Mucosa of rectum (tissue), 2 donors: Measurements from ENCODE around the gene PHOX2B.
"Not testable (repeated sequence)": the region's sequence is repeated elsewhere in the genome, so short reads cannot be mapped to it uniquely, and the experiment has no call there.

Source experiments
- H3K27ac ChIP-seq, 2 donors: one replicate each; pipeline ENCODE4 v1.7.0; 2013; ENCODE audit warnings: inconsistent platforms in 2 of 2, low read depth in 2 of 2, low read length in 2 of 2
- H3K27me3 ChIP-seq, 2 donors: one replicate each; pipeline ENCODE4 v1.7.0; 2013; ENCODE audit warnings: low read length in 2 of 2; ENCODE audit not compliant: control insufficient read depth in 2 of 2, insufficient read depth in 2 of 2
- H3K36me3 ChIP-seq, 2 donors: one replicate each; pipeline ENCODE4 v1.7.0; 2013; ENCODE audit warnings: low read length in 2 of 2; ENCODE audit not compliant: control insufficient read depth in 2 of 2, insufficient read depth in 2 of 2
- H3K4me1 ChIP-seq, 2 donors: one replicate each; pipeline ENCODE4 v1.7.0; 2013; ENCODE audit warnings: low read length in 2 of 2, mild to moderate bottlenecking in 1 of 2; ENCODE audit not compliant: control insufficient read depth in 2 of 2, insufficient read depth in 2 of 2
- H3K4me3 ChIP-seq, 2 donors: one replicate each; pipeline ENCODE4 v1.7.0; 2013; ENCODE audit warnings: low read length in 2 of 2
- H3K9ac ChIP-seq, 2 donors: one replicate each; pipeline ENCODE4 v1.7.0; 2013; ENCODE audit warnings: low read length in 2 of 2, low read depth in 1 of 2, mild to moderate bottlenecking in 1 of 2
- H3K9me3 ChIP-seq, 2 donors: one replicate each; pipeline ENCODE4 v1.7.0; 2013; ENCODE audit warnings: low read length in 2 of 2; ENCODE audit not compliant: control insufficient read depth in 2 of 2
- donor health status: healthy.
- donor health status: Normal muscosa, but diverticular disease.

Gene PHOX2B

DNA sequence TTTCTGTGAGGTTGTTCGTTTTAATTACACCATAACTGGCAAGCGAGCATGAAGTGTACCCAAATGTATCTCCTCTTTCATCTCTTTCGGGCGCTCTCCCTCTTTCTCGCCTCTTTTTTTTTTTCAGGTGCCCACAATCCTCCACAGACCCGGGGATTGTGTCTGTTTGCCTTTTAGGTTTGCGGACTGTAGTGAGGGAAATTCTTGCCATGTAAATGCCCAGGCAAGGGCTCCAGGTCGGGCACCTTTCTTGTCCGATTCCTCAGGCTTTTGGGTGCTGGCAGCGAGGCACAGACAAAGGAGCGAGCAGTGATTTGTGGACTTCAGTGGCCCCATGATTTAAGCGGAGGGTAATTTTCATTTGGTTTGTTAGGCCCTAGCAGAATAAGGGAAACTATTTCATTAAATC is 1.1 kb upstream of the PHOX2B start:
- Histone ChIP-seq H3K27me3 (peaks cover 53 to 73% of the 10 kb centered on the region in 2 donors), H3K4me3 (no peak overlapping the region), H3K9me3 (no peaks in the 10 kb centered on the region), H3K36me3 (no peaks in the 10 kb centered on the region), H3K4me1 (no peaks in the 10 kb centered on the region), H3K27ac (no peak overlapping the region), H3K9ac (no peak overlapping the region)

DNA sequence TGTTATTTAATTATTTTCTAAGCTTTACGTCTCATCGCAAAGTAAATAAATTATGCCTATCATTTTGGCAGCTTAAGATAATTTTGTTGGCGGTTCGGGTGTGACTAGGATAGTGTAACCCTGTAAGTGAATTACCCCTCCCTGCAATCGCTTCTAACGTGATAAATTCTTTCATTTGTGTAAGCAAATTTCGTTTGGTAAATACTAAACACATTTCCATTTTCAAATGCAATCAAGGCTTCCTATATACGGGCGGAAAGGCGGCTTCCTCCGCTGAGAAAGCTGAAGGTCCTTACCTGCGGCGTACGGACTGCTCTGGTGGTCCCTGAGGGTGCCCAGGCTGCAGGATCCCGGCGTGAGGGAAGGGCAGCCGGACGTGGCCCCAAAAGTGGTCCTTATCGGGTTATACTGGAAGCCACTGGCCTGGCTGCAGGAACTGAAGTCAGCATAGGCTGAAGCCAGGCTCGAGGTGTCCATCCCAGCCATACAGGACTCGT is 403 bp downstream of the PHOX2B start:
- H3K27me3 ChIP-seq: peaks cover 60 to 75% of the 10 kb centered on the region in 2 donors
- no peaks in the 10 kb centered on the region for H3K9me3 ChIP-seq
- H3K4me1 ChIP-seq: no peaks in the 10 kb centered on the region
- no peak overlapping the region for H3K27ac ChIP-seq
- H3K36me3 ChIP-seq: no peaks in the 10 kb centered on the region
- H3K9ac ChIP-seq: no peak overlapping the region
- no peak overlapping the region for H3K4me3 ChIP-seq

DNA sequence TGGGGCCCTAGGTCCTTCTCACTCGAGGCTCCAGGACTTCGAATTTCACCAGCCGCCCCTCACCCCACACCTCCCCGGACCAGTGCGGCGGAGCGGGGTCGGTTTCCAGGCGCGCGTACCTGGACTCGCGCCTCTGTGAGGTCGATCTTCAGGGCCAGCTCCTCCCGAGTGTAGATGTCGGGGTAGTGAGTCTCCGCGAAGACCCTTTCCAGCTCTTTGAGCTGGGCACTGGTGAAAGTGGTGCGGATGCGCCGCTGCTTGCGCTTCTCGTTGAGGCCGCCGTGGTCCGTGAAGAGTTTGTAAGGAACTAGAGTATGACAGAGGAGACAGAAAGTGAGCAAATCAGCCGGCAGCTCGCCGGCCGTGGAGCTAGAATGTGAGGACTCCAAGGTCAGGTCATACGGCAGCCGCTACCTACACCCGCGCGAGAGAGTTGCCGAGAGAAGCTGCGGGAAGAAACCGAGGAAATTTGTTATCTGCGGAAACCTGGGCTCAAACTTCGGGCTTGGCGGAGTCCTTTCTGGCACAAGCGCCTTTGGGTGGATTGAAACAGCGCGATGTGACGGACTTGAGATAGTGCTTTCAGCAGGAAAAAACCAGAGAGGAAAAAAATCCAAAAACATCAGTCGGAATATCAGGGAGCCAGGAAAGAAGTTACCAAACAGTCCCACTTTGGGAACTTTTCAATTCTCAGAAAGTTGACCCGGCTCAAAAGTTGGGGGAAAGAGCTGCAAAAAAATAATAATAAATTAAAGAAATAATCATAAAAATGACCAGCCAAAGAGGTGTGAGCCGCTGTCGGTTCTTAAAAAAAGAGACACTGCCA is 1.1 kb downstream of the PHOX2B start:
- H3K4me1 ChIP-seq: no peaks in the 10 kb centered on the region
- no peak overlapping the region for H3K27ac ChIP-seq
- H3K9me3 ChIP-seq: no peaks in the 10 kb centered on the region
- no peaks in the 10 kb centered on the region for H3K36me3 ChIP-seq
- no peak overlapping the region for H3K9ac ChIP-seq
- H3K27me3 ChIP-seq: peaks cover 59 to 73% of the 10 kb centered on the region in 2 donors
- H3K4me3 ChIP-seq: no peak overlapping the region

DNA sequence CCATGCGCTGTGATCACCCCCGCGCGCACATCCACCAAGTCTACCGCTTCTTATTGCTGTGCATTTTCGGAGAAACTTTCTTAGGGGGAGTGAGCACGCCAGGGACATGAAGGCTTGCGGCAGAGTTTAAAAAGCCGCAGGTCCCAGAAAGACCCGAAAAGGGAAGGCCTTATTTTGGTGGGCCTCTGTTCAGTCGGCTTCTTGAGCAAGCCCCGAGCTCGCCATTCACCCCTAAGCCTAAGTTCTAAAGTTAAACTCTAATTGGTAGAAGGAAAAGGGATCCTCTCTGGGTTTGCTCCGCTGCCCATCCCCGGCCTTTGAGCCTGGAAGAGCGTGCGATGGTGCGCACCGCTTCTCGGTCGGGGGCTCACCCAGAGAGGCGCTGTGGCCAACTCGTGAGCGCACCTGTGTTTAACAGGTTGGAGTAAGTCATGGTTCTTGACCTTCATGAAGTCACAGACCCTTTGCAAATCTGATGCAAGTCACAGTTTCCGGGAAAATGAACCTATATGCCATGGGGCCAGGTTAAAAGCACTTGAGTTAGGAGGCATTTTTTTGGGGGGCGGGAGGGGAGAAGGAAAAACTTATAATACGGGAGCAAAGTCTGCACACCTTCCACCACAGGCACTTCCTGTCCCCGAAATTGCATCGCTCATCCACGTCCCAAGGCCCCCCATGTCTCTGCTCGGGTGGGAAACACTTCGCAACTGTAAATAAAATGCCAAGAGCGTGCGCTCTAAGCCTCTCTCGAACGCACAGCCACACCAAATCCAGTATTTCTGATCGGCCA is 1.9 kb downstream of the PHOX2B start:
- H3K9me3 ChIP-seq: no peaks in the 10 kb centered on the region

DNA sequence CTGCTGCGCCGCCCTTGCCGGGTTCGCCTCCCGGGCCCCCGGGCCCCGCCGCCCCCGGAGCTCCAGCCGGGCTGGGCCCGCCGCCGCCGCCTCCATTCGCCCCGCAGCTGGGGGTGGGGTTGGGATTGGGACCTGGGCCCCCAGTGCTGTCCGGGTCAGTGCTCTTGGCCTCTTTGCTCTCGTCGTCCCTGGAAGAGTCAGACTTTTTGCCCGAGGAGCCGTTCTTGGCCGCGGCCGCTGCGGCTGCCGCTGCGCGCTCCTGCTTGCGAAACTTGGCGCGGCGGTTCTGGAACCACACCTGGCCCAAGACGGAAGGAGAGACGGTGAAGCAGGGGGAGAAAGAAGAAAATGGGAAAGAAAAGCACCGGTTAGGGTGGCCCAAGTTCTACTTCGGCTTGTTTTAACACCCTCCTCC is 2.5 kb downstream of the PHOX2B start:
- H3K4me3 ChIP-seq: no peak overlapping the region
- H3K27ac ChIP-seq: no peak overlapping the region
- no peaks in the 10 kb centered on the region for H3K4me1 ChIP-seq
- no peak overlapping the region for H3K9ac ChIP-seq
- H3K36me3 ChIP-seq: no peaks in the 10 kb centered on the region
- no peaks in the 10 kb centered on the region for H3K9me3 ChIP-seq
- H3K27me3 ChIP-seq: peaks cover 52 to 64% of the 10 kb centered on the region in 2 donors

More for the DNA sequence above, 1.9 kb downstream of the PHOX2B start:
- no peaks in the 10 kb centered on the region for H3K4me1 ChIP-seq
- H3K27ac ChIP-seq: no peak overlapping the region
- no peak overlapping the region for H3K4me3 ChIP-seq
- no peaks in the 10 kb centered on the region for H3K36me3 ChIP-seq
- peaks cover 58 to 69% of the 10 kb centered on the region in 2 donors for H3K27me3 ChIP-seq
- H3K9ac ChIP-seq: no peak overlapping the region

DNA sequence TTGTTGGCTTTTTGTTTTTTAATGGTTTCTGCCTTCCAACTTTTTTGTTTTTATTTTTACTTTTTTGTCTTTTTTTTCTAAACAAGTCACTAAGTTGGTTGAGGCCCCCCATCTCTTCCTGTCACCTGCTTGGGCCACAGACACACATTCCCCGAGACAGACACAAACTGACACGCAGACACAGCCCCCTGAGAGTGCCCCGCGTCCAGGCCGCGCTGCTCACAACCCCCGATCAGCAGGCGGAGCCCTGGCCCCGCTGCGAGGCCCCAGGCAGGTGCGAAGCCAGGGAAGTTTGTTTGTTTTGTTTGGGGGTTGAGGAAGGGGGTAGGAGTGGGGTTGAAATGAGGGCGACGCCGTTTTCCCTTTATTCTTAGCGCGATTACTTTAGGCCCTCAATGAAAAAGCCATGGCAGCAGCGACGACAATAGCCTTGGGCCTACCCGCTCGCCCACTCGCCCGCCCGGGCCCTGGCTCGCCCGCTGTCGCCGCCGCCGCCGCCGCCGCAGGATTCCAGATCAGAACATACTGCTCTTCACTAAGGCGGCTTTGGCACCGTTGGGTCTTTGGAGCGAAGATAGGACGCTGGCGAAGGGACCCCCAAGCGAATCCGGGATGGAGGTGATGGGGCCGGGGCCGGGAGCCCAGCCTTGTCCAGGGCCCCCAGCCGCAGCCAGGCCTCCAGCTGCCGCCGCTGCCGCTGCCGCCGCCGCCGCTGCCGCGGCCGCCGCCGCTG is 3.1 kb downstream of the PHOX2B start:
- Histone ChIP-seq H3K27me3 (peaks cover 46 to 58% of the 10 kb centered on the region in 2 donors), H3K36me3 (no peaks in the 10 kb centered on the region), H3K4me1 (no peaks in the 10 kb centered on the region), H3K9ac (no peak overlapping the region), H3K9me3 (no peaks in the 10 kb centered on the region), H3K27ac (no peak overlapping the region), H3K4me3 (no peak overlapping the region)

DNA sequence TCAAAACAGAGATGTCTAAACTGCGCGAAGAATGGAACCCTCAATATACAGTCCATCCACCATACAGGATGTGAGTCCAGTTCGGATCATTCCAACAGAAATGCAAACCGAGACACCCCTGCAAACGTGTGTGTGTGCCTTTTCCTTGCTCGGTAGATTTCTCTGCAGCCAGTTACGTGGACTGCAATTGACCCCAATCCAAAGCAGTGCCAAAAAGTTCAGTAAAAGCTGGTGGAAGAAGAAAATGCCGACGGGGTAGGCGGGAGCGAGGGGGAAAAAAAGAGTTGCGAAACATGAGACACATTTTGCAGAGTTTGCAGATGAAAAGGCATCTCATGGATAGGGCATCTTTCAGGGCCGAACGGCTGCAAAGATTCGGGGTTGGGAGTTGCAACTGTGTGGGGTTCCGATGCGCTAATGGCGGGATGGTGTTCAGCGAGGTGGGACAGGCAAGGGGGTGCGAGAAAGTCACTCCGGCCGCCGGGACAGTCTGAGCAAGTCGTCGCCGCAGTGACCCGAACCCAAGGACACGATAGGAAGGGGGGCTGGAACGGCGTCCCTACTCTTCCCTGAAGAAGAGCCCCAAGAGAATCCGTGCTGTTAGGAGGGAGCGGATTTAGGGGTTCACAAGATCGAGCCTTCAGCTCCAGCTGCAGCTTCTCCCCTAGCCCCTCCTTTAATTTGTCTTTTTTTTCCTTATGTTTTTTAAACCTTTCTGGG is 3.8 kb downstream of the PHOX2B start:
- H3K27me3 ChIP-seq: peaks cover 40 to 52% of the 10 kb centered on the region in 2 donors

DNA sequence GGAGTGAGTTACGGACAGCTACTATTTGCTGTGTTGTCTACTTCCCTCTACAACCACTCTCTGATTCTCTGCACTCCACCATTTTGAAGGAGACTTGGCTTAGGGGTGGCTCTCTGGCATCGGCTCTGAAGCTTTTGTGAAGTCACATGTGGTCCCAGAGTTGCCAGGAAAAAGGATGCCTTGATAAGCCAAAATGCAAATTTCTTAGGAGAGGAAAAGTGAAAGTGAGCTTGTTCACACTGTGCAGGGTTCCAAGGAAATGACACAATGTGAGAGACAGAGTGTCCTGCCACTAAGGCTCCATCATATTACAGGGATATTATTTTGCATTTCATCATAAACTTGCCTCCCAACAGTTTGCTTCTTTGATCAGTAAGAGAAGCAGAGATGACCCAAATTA is 7.2 kb downstream of the PHOX2B start:
- Histone ChIP-seq H3K9me3 (no peaks in the 10 kb centered on the region), H3K27me3 (peaks cover 21 to 30% of the 10 kb centered on the region in 2 donors), H3K4me3 (no peak overlapping the region), H3K27ac (no peak overlapping the region), H3K36me3 (no peaks in the 10 kb centered on the region), H3K9ac (no peak overlapping the region), H3K4me1 (no peaks in the 10 kb centered on the region)

More for the DNA sequence above, 3.8 kb downstream of the PHOX2B start:
- no peaks in the 10 kb centered on the region for H3K9me3 ChIP-seq
- no peak overlapping the region for H3K9ac ChIP-seq
- H3K4me1 ChIP-seq: no peaks in the 10 kb centered on the region
- H3K27ac ChIP-seq: no peak overlapping the region
- H3K36me3 ChIP-seq: no peaks in the 10 kb centered on the region
- H3K4me3 ChIP-seq: no peak overlapping the region

DNA sequence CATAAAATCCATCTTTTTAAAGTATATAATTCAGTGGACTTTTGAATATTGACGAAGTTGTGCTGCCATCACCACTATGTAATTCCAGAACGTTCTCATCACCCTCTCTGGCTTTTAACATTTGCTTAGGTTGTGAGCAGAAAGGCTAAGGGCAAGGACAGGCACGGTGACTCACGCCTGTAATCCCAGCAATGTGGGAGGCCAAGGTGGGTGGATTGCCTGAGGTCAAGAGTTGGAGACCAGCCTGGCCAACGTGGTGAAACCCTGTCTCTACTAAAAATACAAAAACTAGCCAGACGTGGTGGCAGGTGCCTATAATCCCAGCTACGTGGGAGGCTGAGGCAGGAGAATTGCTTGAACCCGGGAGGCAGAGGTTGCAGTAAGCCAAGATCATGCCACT is 11.0 kb downstream of the PHOX2B start:
- not testable (repeated sequence) for H3K9ac ChIP-seq, H3K27ac ChIP-seq, H3K9me3 ChIP-seq, H3K27me3 ChIP-seq, H3K4me3 ChIP-seq, H3K36me3 ChIP-seq, H3K4me1 ChIP-seq
